Measurements from ENCODE around the gene TRPC6.

DNA sequence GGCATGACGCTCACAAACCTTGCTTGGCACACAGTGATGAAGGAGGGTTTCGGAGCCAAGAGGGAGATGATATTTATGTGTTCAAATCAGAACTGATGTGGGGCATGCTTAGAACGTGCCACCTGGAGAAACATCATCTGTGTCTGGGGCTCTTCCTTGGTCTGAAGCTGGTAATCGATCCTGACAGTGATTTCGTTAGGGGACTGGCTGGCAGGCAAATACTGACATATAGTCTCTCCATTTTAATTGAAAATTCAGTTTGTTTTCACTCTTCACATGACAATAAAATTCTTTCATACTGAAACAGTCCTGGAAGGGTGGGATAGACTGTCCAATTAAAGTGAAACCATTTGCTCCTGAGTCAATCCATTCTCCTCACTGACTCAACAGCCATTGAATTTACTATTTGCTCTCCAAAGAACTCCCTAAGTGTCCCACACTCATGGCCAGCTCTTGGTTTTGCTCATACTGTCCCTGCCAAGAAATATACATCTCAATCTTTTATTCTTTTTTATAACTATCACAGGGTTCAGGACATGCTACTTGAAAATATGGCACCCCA lies 134.8 kb downstream of the TRPC6 start:
- no peak for TF ChIP-seq CTCF (IDR thresholded peaks at IDR 0.05; ENCODE audit: borderline replicate concordance, extremely low read depth, low read length, poor library complexity, severe bottlenecking)
- TF ChIP-seq EZH2 (IDR thresholded peaks at IDR 0.05; ENCODE audit: borderline replicate concordance, low read depth, low read length, severe bottlenecking) = no peak

Data from DND-41 (cell line).